Uterus (tissue), 4 donors: ENCODE measurements around the gene SLCO3A1. TPM values are rescaled to one million over a fixed set of nuclear protein-coding genes. Genes with fewer than 3 reads are reported as not detected.
"Not testable (repeated sequence)": the region's sequence is repeated elsewhere in the genome, so short reads cannot be mapped to it uniquely, and the experiment has no call there.

Experiments
- DNase-seq, 2 donors: peaks; one replicate each; pipeline ENCODE4 v3.0.0-alpha.2; 2019 to 2020
- H3K27ac ChIP-seq, 2 donors: fragments of 200-600 bp; sonication (generic); 1 replicate in 1 of 2; 2 replicates in 1 of 2; pipeline ENCODE4 v1.5.1; 2016 to 2018
- H3K27me3 ChIP-seq, 2 donors: fragments of 200-600 bp; sonication (generic); one replicate each; pipeline ENCODE4 v1.5.1; 2018 to 2019; ENCODE audit warnings: control low read depth in 1 of 2
- H3K36me3 ChIP-seq, 2 donors: fragments of 200-600 bp; sonication (generic); one replicate each; pipeline ENCODE4 v1.5.1; 2019; ENCODE audit warnings: control low read depth in 1 of 2
- H3K4me1 ChIP-seq, 2 donors: fragments of 200-600 bp; sonication (generic); one replicate each; pipeline ENCODE4 v1.5.1; 2018 to 2019; ENCODE audit warnings: control low read depth in 1 of 2
- H3K4me3 ChIP-seq, 2 donors: fragments of 200-600 bp; sonication (generic); 1 replicate in 1 of 2; 2 replicates in 1 of 2; pipeline ENCODE4 v1.5.1; 2018 to 2019; ENCODE audit warnings: mild to moderate bottlenecking in 1 of 2
- H3K9me3 ChIP-seq, 2 donors: fragments of 200-600 bp; sonication (generic); one replicate each; pipeline ENCODE4 v1.5.1; 2019; ENCODE audit warnings: control low read depth in 1 of 2
- POLR2A ChIP-seq, 2 donors: fragments of 450-650 bp; IDR thresholded peaks; one replicate each; pipeline ENCODE4 v1.6.1; 2016; ENCODE audit warnings: antibody characterized with exemption in 2 of 2, mild to moderate bottlenecking in 1 of 2, moderate library complexity in 1 of 2
- intact Hi-C: fragments of 100-400 bp; cut with DNase I; formaldehyde crosslinking; loops from one replicate; pipeline ENCODE4 v1.15.1; 2023; ENCODE audit warnings: low total_unique reads
- total RNA-seq, 4 donors: library from RNA; depleted of rRNA in 3 of 4; stranded (reverse); fragments of >200 nt in 3 of 4; gene quantifications; one replicate each; pipeline versions ENCODE4 v1.1.0 to v1.2.4, GENCODE V29; 2014 to 2023
- TF ChIP-seq, protein P1 (sequence below), 4 experiments: fragments of 200-600 bp in 2 of 4; fragments of 450-650 bp in 2 of 4; sonication (generic) in 2 of 4; IDR thresholded peaks; one replicate each; pipeline ENCODE4 v1.5.1; 2016 to 2019; ENCODE audit warnings: antibody characterized with exemption in 4 of 4, mild to moderate bottlenecking in 2 of 4, moderate library complexity in 1 of 4
- donor health status: DM: yes; HTN: yes; CAD: no.

Gene SLCO3A1
- total RNA-seq, 4 donors from 2014 or later, result 4.4 to 26.1 (median 9.5) TPM

DNA sequence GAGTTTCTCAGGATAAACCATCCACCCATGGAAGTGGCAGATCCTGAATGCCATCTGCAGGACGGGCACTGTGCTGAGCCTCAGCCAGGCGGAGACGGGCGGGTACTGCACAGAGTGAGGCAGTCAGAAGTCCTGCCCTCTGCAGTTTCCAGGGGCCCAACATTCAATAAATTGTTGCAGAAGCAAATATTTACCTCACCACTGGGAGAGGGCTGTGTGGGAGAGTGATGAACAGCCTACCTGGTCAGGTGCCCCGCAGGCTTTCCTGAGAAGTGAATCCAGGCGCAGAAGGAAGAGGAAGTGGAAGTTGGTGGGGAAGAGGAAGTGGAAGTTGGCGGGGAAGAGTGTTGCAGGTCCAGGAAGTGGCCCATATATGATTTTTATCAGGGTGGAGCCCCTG is 100.8 kb downstream of the SLCO3A1 start:
- no peak overlapping the region for H3K4me3 ChIP-seq
- no peaks in the 10 kb centered on the region for H3K4me1 ChIP-seq
- no peaks in the 10 kb centered on the region for H3K36me3 ChIP-seq
- no peak overlapping the region for H3K27ac ChIP-seq
- no peaks in the 10 kb centered on the region for H3K27me3 ChIP-seq
- no peak for DNase-seq
- intact Hi-C loops, result no loop called here
- no peaks in the 10 kb centered on the region for H3K9me3 ChIP-seq
- no peak for TF ChIP-seq POLR2A (IDR thresholded peaks at IDR 0.05)

DNA sequence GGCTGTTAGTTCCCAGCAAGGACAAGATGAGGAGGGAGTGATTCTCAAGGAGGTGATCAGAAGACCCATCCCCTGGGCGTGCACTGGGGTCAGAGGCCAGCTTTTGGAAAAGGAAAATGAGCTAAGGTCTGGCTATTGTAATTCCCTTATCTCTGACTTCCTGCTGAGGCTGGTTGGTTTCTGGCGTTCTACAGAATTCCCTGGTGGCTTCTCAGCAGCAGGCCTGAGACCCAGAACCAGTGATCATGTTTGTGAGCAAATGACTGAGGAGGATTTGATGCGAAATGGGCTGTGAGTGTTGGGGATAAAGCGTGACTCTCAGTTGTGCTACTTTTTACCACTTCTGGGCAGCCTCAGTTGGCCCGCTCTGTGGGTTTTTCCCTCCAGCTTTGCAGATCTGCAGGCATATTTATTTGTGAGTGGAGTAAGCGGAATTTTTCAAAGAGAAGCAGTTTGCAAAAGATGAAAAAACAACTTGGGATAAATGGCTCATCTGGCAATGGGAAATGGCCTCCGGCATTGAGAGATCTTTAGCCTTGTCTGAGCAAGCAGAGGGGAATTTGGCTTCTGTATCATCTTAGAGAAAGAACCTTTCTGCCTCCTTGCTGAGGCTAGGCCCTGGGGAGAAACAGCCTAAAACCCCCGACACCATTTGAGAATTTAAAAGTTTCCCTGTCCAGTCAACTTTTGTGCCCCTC is 102.7 kb downstream of the SLCO3A1 start:
- H3K27me3 ChIP-seq, result no peaks in the 10 kb centered on the region
- H3K27ac ChIP-seq, result peak overlapping the region; percentile 13 to 66
- no peaks in the 10 kb centered on the region for H3K36me3 ChIP-seq
- TF ChIP-seq, protein P1, sequence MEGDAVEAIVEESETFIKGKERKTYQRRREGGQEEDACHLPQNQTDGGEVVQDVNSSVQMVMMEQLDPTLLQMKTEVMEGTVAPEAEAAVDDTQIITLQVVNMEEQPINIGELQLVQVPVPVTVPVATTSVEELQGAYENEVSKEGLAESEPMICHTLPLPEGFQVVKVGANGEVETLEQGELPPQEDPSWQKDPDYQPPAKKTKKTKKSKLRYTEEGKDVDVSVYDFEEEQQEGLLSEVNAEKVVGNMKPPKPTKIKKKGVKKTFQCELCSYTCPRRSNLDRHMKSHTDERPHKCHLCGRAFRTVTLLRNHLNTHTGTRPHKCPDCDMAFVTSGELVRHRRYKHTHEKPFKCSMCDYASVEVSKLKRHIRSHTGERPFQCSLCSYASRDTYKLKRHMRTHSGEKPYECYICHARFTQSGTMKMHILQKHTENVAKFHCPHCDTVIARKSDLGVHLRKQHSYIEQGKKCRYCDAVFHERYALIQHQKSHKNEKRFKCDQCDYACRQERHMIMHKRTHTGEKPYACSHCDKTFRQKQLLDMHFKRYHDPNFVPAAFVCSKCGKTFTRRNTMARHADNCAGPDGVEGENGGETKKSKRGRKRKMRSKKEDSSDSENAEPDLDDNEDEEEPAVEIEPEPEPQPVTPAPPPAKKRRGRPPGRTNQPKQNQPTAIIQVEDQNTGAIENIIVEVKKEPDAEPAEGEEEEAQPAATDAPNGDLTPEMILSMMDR (IDR thresholded peaks at IDR 0.05), result no peak
- no peak for TF ChIP-seq POLR2A (IDR thresholded peaks at IDR 0.05)
- H3K9me3 ChIP-seq, result no peaks in the 10 kb centered on the region
- no peak for DNase-seq
- intact Hi-C loops, result no loop called here
- H3K4me3 ChIP-seq, result no peak overlapping the region
- no peaks in the 10 kb centered on the region for H3K4me1 ChIP-seq

DNA sequence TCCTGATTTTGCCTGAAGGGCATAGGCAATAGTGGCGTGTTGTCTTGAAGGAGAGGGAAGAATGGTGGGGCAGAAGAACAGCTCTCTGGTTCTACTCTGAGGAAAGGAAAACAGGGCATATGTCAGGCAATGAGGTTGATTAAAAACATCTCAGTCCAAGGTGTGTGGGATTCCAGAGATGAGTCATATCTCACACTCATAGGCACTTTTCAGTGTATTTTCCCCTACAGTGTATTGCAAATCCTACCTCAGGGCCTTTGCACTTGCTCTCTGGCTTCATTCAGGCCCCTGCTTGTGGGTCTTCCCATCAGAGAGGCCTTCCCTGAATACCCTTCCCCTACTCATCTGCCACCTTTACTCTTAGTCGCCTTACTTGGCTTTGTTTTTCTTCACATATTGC is 107.8 kb downstream of the SLCO3A1 start:
- intact Hi-C loops, result no loop called here
- Histone ChIP-seq H3K4me1 (no peaks in the 10 kb centered on the region), H3K4me3 (no peak overlapping the region), H3K27me3 (no peaks in the 10 kb centered on the region), H3K27ac (no peak overlapping the region), H3K36me3 (no peaks in the 10 kb centered on the region), H3K9me3 (no peaks in the 10 kb centered on the region)
- TF ChIP-seq POLR2A (IDR thresholded peaks at IDR 0.05), result no peak
- TF ChIP-seq, protein P1 (IDR thresholded peaks at IDR 0.05), result no peak
- no peak for DNase-seq

DNA sequence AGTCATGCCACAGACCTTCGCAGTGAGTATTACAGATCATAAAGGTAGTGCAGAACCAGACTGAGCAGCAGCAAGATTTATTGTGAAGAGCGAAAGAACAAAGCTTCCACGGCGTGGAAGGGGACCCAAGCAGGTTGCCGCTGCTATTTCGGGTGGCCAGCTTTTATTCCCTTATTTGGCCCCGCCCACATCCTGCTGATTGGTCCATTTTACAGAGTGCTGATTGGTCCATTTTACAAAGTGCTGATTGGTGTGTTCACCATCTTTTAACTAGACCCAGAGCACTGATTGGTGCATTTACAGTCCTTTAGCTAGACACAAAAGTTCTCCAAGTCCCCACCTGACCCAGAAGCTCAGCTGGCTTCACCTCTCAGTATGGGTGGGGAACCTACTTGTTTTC is 110.2 kb downstream of the SLCO3A1 start:
- H3K4me1 ChIP-seq, H3K9me3 ChIP-seq, intact Hi-C loops, DNase-seq, H3K4me3 ChIP-seq, H3K27me3 ChIP-seq, H3K36me3 ChIP-seq, H3K27ac ChIP-seq: not testable (repeated sequence)

DNA sequence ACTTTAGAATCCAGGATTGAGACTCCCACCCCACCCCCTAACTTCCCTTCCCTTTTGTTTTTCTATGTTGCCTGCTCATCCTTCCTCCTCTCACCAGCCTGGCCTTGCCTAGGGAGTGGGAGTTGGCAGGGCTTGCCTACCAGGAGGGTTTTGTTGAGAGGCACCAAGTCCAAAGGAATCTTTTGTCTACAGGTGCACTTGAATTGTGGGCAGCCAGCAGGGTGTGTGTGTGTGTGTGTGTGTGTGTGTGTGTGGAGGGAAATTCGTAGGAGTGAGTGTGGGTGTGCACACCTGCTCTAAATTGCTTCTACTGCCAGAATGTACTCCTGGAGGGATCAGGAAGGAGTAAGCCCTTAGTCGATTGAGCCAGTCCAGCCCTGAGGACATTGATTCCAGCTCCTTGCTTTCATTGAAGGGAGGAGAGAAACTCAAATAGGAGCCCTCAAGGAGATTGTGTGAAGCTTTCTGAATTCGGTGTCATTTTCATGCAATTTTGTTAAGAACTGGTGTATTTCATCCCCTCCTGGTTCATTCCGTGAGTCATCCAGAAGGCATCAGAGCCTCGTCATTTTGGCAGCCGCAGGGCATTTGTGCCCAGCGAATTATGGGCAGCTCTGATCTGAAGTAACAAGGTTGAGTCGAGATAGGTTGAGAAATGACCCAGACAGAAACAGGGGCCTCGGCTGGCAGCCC is 112.1 kb downstream of the SLCO3A1 start:
- DNase-seq, result no peak
- H3K27ac ChIP-seq, result peak overlapping the region; percentile 18 to 30
- H3K27me3 ChIP-seq, result no peaks in the 10 kb centered on the region
- intact Hi-C loops, result no loop called here
- TF ChIP-seq, protein P1 (IDR thresholded peaks at IDR 0.05), result no peak
- TF ChIP-seq POLR2A (IDR thresholded peaks at IDR 0.05), result no peak
- H3K36me3 ChIP-seq, result no peaks in the 10 kb centered on the region
- H3K4me1 ChIP-seq, result peaks cover 9 to 16% of the 10 kb centered on the region in 2 donors
- H3K4me3 ChIP-seq, result no peak overlapping the region
- H3K9me3 ChIP-seq, result no peaks in the 10 kb centered on the region

DNA sequence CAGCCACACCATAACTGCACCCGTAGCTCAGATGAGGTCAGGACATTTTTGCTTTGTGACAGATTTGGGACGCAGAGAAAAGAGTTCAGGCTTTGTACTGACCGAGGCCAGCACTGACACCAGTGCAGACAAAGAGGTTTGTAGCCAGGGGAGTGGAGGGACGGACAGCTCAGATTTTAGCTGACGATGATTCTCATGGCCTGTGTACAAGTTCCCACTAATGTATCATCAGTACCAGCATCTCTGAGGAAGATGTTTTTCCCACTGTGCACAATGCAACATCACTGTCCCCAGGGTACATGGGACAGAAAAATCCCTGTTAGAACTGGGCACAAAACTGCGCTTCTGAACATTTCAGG is 112.7 kb downstream of the SLCO3A1 start:
- DNase-seq, result no peak
- Histone ChIP-seq H3K27ac (peak overlapping the region; percentile 18 to 30), H3K4me3 (no peak overlapping the region), H3K27me3 (no peaks in the 10 kb centered on the region), H3K4me1 (peaks cover 9 to 16% of the 10 kb centered on the region in 2 donors), H3K36me3 (no peaks in the 10 kb centered on the region), H3K9me3 (no peaks in the 10 kb centered on the region)
- intact Hi-C loops, result no loop called here
- TF ChIP-seq, protein P1 (IDR thresholded peaks at IDR 0.05), result no peak
